Uterus (tissue), 4 donors: ENCODE results near the gene KREMEN1. TPM values are rescaled to one million over a fixed set of nuclear protein-coding genes. Genes with fewer than 3 reads are reported as not detected.

Experiments used
- DNase-seq, 2 donors: peaks; one replicate each; pipeline ENCODE4 v3.0.0-alpha.2; 2019 to 2020
- H3K27ac ChIP-seq, 2 donors: fragments of 200-600 bp; sonication (generic); 1 replicate in 1 of 2; 2 replicates in 1 of 2; pipeline ENCODE4 v1.5.1; 2016 to 2018
- H3K27me3 ChIP-seq, 2 donors: fragments of 200-600 bp; sonication (generic); one replicate each; pipeline ENCODE4 v1.5.1; 2018 to 2019; ENCODE audit warnings: control low read depth in 1 of 2
- H3K36me3 ChIP-seq, 2 donors: fragments of 200-600 bp; sonication (generic); one replicate each; pipeline ENCODE4 v1.5.1; 2019; ENCODE audit warnings: control low read depth in 1 of 2
- H3K4me1 ChIP-seq, 2 donors: fragments of 200-600 bp; sonication (generic); one replicate each; pipeline ENCODE4 v1.5.1; 2018 to 2019; ENCODE audit warnings: control low read depth in 1 of 2
- H3K4me3 ChIP-seq, 2 donors: fragments of 200-600 bp; sonication (generic); 1 replicate in 1 of 2; 2 replicates in 1 of 2; pipeline ENCODE4 v1.5.1; 2018 to 2019; ENCODE audit warnings: mild to moderate bottlenecking in 1 of 2
- H3K9me3 ChIP-seq, 2 donors: fragments of 200-600 bp; sonication (generic); one replicate each; pipeline ENCODE4 v1.5.1; 2019; ENCODE audit warnings: control low read depth in 1 of 2
- CTCF ChIP-seq, 4 experiments: fragments of 200-600 bp in 2 of 4; fragments of 450-650 bp in 2 of 4; sonication (generic) in 2 of 4; IDR thresholded peaks; one replicate each; pipeline ENCODE4 v1.5.1; 2016 to 2019; ENCODE audit warnings: antibody characterized with exemption in 4 of 4, mild to moderate bottlenecking in 2 of 4, moderate library complexity in 1 of 4
- POLR2A ChIP-seq, 2 donors: fragments of 450-650 bp; IDR thresholded peaks; one replicate each; pipeline ENCODE4 v1.6.1; 2016; ENCODE audit warnings: antibody characterized with exemption in 2 of 2, mild to moderate bottlenecking in 1 of 2, moderate library complexity in 1 of 2
- intact Hi-C: fragments of 100-400 bp; cut with DNase I; formaldehyde crosslinking; loops from one replicate; pipeline ENCODE4 v1.15.1; 2023; ENCODE audit warnings: low total_unique reads
- total RNA-seq, 4 donors: library from RNA; depleted of rRNA in 3 of 4; stranded (reverse); fragments of >200 nt in 3 of 4; gene quantifications; one replicate each; pipeline versions ENCODE4 v1.1.0 to v1.2.4, GENCODE V29; 2014 to 2023
- donor health status: DM: yes; HTN: yes; CAD: no.

KREMEN1 gene
- total RNA-seq, 4 donors from 2014 or later, result 5.9 to 25.1 (median 10.2) TPM

DNA sequence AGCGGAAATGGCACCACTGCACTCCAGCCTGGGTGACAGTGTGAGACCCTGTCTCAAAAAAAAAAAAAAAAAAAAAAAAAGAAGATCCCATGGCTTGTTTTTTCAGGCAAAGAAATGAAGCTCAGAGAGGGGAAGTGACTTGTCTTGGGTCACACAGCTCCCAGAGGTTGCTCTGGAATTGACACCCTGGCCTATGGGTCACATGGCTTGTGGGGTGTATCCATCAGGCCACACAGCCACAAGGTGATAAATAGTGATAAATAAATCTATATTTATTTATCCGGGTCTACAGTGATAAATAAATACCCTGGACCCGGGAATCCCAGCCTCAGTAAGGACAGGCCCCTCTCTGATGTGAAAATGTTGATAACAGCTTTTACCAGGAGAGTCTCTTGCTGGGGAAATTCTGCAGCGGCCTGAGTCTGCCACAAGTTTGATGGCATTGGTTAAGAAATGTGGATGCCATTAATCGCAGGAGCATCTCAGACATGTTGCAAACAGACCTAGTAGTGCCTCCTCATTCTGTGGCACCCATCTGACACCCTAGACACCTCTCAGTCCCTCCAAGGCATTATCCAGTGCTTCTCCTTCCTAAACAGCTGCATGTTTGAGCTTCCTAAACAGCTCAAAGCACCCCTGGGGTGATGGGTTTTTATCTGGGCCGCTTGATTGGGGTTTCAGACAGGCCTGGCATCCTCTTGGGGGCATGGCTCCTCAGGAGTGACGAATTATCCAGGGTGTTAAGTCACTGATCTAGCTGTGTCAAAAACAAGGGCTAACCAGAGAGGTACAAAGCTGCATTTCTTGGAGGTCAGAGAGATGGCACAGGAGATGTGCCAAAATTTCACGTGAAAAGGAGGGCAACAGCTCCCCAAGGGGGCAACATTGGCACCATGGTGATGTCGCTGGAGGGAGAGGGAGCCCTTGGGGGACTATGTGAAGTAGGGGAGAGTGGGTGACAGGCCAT lies 130.9 kb downstream of the KREMEN1 start:
- peaks cover 0 to 10% of the 10 kb centered on the region in 2 donors for H3K4me1 ChIP-seq
- no peaks in the 10 kb centered on the region for H3K36me3 ChIP-seq
- DNase-seq, result no peak
- TF ChIP-seq CTCF (IDR thresholded peaks at IDR 0.05) (no peak), POLR2A (IDR thresholded peaks at IDR 0.05) (no peak)
- no peak overlapping the region for H3K4me3 ChIP-seq
- H3K27ac ChIP-seq, result no peak overlapping the region
- intact Hi-C loops, result no loop called here
- H3K9me3 ChIP-seq, result no peaks in the 10 kb centered on the region
- no peaks in the 10 kb centered on the region for H3K27me3 ChIP-seq

- Histone ChIP-seq H3K4me3 (no peak overlapping the region), H3K9me3 (no peaks in the 10 kb centered on the region), H3K27ac (no peak overlapping the region), H3K27me3 (no peaks in the 10 kb centered on the region), H3K4me1 (peaks cover 0 to 10% of the 10 kb centered on the region in 2 donors), H3K36me3 (no peaks in the 10 kb centered on the region)
- DNase-seq, result no peak
- intact Hi-C loops, result no loop called here
- no peak for TF ChIP-seq CTCF (IDR thresholded peaks at IDR 0.05)
- no peak for TF ChIP-seq POLR2A (IDR thresholded peaks at IDR 0.05)
These were observed 131.8 kb downstream of the KREMEN1 start for GRCh38 chr22:29204455-29205183.

GRCh38 chr22:29205252-29205593 lies 132.4 kb downstream of the KREMEN1 start:
- Histone ChIP-seq H3K27me3 (no peaks in the 10 kb centered on the region), H3K27ac (peak overlapping the region; percentile 3 to 71)
- intact Hi-C loops, result no loop called here

DNA sequence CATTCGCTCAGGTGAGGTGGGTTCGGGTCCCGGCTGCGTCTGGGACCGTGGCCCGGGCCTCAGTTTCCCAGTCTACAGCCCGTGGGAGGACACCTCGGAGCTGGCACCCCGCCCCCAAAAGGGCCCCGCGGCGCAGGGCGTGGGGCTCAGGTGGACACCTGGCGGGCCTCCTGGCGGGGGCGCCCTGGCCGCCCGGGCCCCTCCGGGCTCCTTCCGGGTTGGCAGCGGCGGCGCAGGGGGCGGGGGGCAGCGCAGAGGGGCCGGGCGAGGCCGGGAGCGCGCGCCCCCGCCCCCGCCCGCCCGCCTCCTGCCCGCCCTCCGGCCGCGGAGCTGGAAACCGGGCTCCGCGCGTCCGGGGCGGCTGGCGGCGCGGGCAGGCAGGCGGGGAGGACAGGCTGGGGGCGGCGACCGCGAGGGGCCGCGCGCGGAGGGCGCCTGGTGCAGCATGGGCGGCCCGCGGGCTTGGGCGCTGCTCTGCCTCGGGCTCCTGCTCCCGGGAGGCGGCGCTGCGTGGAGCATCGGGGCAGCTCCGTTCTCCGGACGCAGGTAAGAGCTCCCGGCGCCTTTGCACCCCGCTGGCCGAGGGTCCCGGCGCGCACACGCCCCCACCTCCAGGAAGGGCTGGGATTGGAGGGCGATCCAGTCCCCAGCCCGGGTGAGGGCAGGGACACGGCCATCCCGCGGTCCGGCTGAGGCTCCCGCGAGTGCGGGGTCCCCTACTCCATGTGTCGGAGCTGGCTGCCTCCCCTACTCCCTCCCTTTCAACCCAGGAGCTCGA lies 132.9 kb downstream of the KREMEN1 start, which contains the start of gene EMID1:
EMID1 (plus strand) TSS at position 303 of the 778 bp plus-strand sequence; CDS start at position 446, 143 bp downstream.
- TF ChIP-seq POLR2A (IDR thresholded peaks at IDR 0.05) (no peak), CTCF (IDR thresholded peaks at IDR 0.05) (peak in 3 of 4 experiments; percentile 28 to 37 (median 31))
- intact Hi-C loops, result no loop called here
- H3K4me1 ChIP-seq, result peaks cover 0 to 10% of the 10 kb centered on the region in 2 donors

More at GRCh38 chr22:29205252-29205593, 132.4 kb downstream of the KREMEN1 start:
- H3K4me1 ChIP-seq, result peaks cover 0 to 10% of the 10 kb centered on the region in 2 donors
- peak overlapping the region; percentile 61 to 66 for H3K4me3 ChIP-seq
- no peak for TF ChIP-seq POLR2A (IDR thresholded peaks at IDR 0.05)
- no peak for TF ChIP-seq CTCF (IDR thresholded peaks at IDR 0.05)
- H3K36me3 ChIP-seq, result no peaks in the 10 kb centered on the region
- no peaks in the 10 kb centered on the region for H3K9me3 ChIP-seq
- no peak for DNase-seq

More for the DNA sequence above, 132.9 kb downstream of the KREMEN1 start, which contains the start of gene EMID1:
- no peaks in the 10 kb centered on the region for H3K9me3 ChIP-seq
- H3K4me3 ChIP-seq, result peak within 1 kb of the TSS; percentile 61 to 66
- no peaks in the 10 kb centered on the region for H3K27me3 ChIP-seq
- H3K36me3 ChIP-seq, result no peaks in the 10 kb centered on the region
- DNase-seq, result peak; percentile 39 to 48
- H3K27ac ChIP-seq, result peak within 1 kb of the TSS; percentile 3 to 71
